Panc1 (cell line): ENCODE data around the gene SUGP1.

Experiments used
- CTCF ChIP-seq: fragments of 450-650 bp; IDR thresholded peaks from 2 replicates; pipeline ENCODE4 v1.5.1; 2017; ENCODE audit warnings: mild to moderate bottlenecking
- POLR2AphosphoS5 ChIP-seq: IDR thresholded peaks from 2 replicates; pipeline ENCODE4 v1.6.1; 2012; ENCODE audit warnings: mild to moderate bottlenecking, low read depth, low read length, moderate library complexity
- REST ChIP-seq, 2 experiments: IDR thresholded peaks; 2 replicates each; pipeline ENCODE4 v1.6.1; 2011 to 2012; ENCODE audit warnings: low read depth in 2 of 2, control low read depth in 1 of 2, low read length in 1 of 2, mild to moderate bottlenecking in 1 of 2, moderate library complexity in 1 of 2; ENCODE audit not compliant: insufficient read depth in 1 of 2
- SIN3A ChIP-seq: IDR thresholded peaks from 2 replicates; pipeline ENCODE4 v1.6.1; 2012; ENCODE audit warnings: low read depth, mild to moderate bottlenecking, low read length, moderate library complexity, borderline replicate concordance; ENCODE audit not compliant: insufficient read depth
- TCF7L2 ChIP-seq: IDR thresholded peaks from 2 replicates; pipeline ENCODE4 v1.6.1; 2011; ENCODE audit warnings: mild to moderate bottlenecking, low read depth, low read length, inconsistent platforms

- TF ChIP-seq CTCF (no peak), POLR2AphosphoS5 (no peak), REST (IDR thresholded peaks at IDR 0.05; ENCODE audit: insufficient read depth in 1 of 2, low read depth in 2 of 2, low read length in 1 of 2) (no peak), SIN3A (no peak), TCF7L2 (no peak)
These were observed 11.9 kb downstream of the SUGP1 start for GRCh38 chr19:19308373-19308772.
